Neural progenitor cell (in vitro differentiated cells): ENCODE results near the gene MT1B. TPM values are rescaled to one million over a fixed set of nuclear protein-coding genes. Genes with fewer than 3 reads are reported as not detected.
"Not testable (repeated sequence)": the region's sequence is repeated elsewhere in the genome, so short reads cannot be mapped to it uniquely, and the experiment has no call there.

Experiments used
- DNase-seq: peaks from one replicate; pipeline ENCODE4 v3.0.0-alpha.2; 2016; ENCODE audit warnings: low spot score
- H2AFZ ChIP-seq: fragments of 200-600 bp; sonication (generic); replicated peaks from 2 replicates; pipeline ENCODE4 v1.6.1; 2016; ENCODE audit warnings: antibody characterized with exemption
- H3F3A ChIP-seq: fragments of 200-600 bp; sonication (generic); 2 replicates; pipeline ENCODE4 v1.6.1; 2016; ENCODE audit warnings: antibody characterized with exemption, low read depth
- H3K27ac ChIP-seq: fragments of 200-600 bp; sonication (generic); 2 replicates; pipeline ENCODE4 v1.5.1; 2016; ENCODE audit warnings: mild to moderate bottlenecking
- H3K27me3 ChIP-seq: fragments of 200-600 bp; sonication (generic); 2 replicates; pipeline ENCODE4 v1.6.1; 2016; ENCODE audit warnings: mild to moderate bottlenecking, moderate library complexity
- H3K36me3 ChIP-seq: fragments of 200-600 bp; sonication (generic); 2 replicates; pipeline ENCODE4 v1.5.1; 2016
- H3K4me1 ChIP-seq: fragments of 200-600 bp; sonication (generic); 2 replicates; pipeline ENCODE4 v1.6.1; 2016; ENCODE audit warnings: mixed run types
- H3K4me2 ChIP-seq: fragments of 200-600 bp; sonication (generic); 2 replicates; pipeline ENCODE4 v1.6.1; 2016
- H3K4me3 ChIP-seq: fragments of 200-600 bp; sonication (generic); 2 replicates; pipeline ENCODE4 v1.5.1; 2016
- H3K79me2 ChIP-seq: fragments of 200-600 bp; sonication (generic); 2 replicates; pipeline ENCODE4 v1.6.1; 2016; ENCODE audit warnings: low read depth
- H3K9ac ChIP-seq: fragments of 200-600 bp; sonication (generic); 2 replicates; pipeline ENCODE4 v1.6.1; 2016
- H3K9me3 ChIP-seq: fragments of 200-600 bp; sonication (generic); 2 replicates; pipeline ENCODE4 v1.5.1; 2016; ENCODE audit warnings: low read depth
- H4K20me1 ChIP-seq: fragments of 200-600 bp; sonication (generic); 2 replicates; pipeline ENCODE4 v1.6.1; 2016; ENCODE audit warnings: low read depth
- H3K27ac Mint-ChIP-seq: 3 replicates; pipeline ENCODE4 v1.8.0; 2021; ENCODE audit warnings: mixed read lengths
- H3K27me3 Mint-ChIP-seq: 2 replicates; pipeline ENCODE4 v1.8.0; 2022; ENCODE audit warnings: low read depth, mild to moderate bottlenecking, inconsistent platforms, moderate library complexity, mixed read lengths; ENCODE audit not compliant: insufficient read depth
- H3K36me3 Mint-ChIP-seq: 3 replicates; pipeline ENCODE4 v1.8.0; 2021; ENCODE audit warnings: mixed read lengths
- H3K4me1 Mint-ChIP-seq: 3 replicates; pipeline ENCODE4 v1.8.0; 2021; ENCODE audit warnings: mixed read lengths
- H3K4me3 Mint-ChIP-seq: 3 replicates; pipeline ENCODE4 v1.8.0; 2021; ENCODE audit warnings: mild to moderate bottlenecking, moderate library complexity, mixed read lengths
- H3K9me3 Mint-ChIP-seq: 3 replicates; pipeline ENCODE4 v1.8.0; 2020; ENCODE audit warnings: mixed read lengths
- CTCF ChIP-seq: fragments of 200-600 bp; sonication (generic); IDR thresholded peaks from 2 replicates; pipeline ENCODE4 v1.5.1; 2017; ENCODE audit warnings: antibody characterized with exemption, mild to moderate bottlenecking
- EZH2 ChIP-seq: fragments of 200-600 bp; sonication (generic); IDR thresholded peaks from 2 replicates; pipeline ENCODE4 v1.6.1; 2017; ENCODE audit warnings: antibody characterized with exemption, mild to moderate bottlenecking, moderate library complexity
- EZH2phosphoT487 ChIP-seq: fragments of 200-600 bp; sonication (generic); IDR thresholded peaks from 2 replicates; pipeline ENCODE4 v1.6.1; 2017; ENCODE audit warnings: antibody characterized with exemption
- total RNA-seq: library from RNA; depleted of rRNA; stranded (reverse); fragments of >200 nt; gene quantifications from 2 replicates; pipeline ENCODE4 v1.2.3, GENCODE V29; 2015; ENCODE audit warnings: low replicate concordance

MT1B gene
- total RNA-seq, 1 donor from 2014 or later = not detected

GRCh38 chr16:56658327-56658875 is 6.7 kb downstream of the MT1B start:
- H3K4me3 ChIP-seq = peak overlapping the region; percentile 56
- no peaks in the 10 kb centered on the region for H3K9me3 ChIP-seq
- Mint-ChIP-seq H3K4me1 (peaks cover 13% of the 10 kb centered on the region), H3K36me3 (no peaks in the 10 kb centered on the region), H3K27me3 (peaks cover 55% of the 10 kb centered on the region), H3K4me3 (peak overlapping the region; percentile 88), H3K9me3 (no peaks in the 10 kb centered on the region), H3K27ac (no peak overlapping the region)
- no peak overlapping the region for H3K9ac ChIP-seq
- peak overlapping the region; percentile 74 for H2AFZ ChIP-seq
- DNase-seq = no peak
- H3K27me3 ChIP-seq = peaks cover 97% of the 10 kb centered on the region
- H3K4me2 ChIP-seq = peak overlapping the region; percentile 86
- peaks cover 13% of the 10 kb centered on the region for H3F3A ChIP-seq
- H3K4me1 ChIP-seq = peaks cover 10% of the 10 kb centered on the region
- peaks cover 12% of the 10 kb centered on the region for H4K20me1 ChIP-seq
- H3K79me2 ChIP-seq = no peaks in the 10 kb centered on the region
- no peak overlapping the region for H3K27ac ChIP-seq
- TF ChIP-seq CTCF (no peak), EZH2 (no peak), EZH2phosphoT487 (no peak)
- no peaks in the 10 kb centered on the region for H3K36me3 ChIP-seq

DNA sequence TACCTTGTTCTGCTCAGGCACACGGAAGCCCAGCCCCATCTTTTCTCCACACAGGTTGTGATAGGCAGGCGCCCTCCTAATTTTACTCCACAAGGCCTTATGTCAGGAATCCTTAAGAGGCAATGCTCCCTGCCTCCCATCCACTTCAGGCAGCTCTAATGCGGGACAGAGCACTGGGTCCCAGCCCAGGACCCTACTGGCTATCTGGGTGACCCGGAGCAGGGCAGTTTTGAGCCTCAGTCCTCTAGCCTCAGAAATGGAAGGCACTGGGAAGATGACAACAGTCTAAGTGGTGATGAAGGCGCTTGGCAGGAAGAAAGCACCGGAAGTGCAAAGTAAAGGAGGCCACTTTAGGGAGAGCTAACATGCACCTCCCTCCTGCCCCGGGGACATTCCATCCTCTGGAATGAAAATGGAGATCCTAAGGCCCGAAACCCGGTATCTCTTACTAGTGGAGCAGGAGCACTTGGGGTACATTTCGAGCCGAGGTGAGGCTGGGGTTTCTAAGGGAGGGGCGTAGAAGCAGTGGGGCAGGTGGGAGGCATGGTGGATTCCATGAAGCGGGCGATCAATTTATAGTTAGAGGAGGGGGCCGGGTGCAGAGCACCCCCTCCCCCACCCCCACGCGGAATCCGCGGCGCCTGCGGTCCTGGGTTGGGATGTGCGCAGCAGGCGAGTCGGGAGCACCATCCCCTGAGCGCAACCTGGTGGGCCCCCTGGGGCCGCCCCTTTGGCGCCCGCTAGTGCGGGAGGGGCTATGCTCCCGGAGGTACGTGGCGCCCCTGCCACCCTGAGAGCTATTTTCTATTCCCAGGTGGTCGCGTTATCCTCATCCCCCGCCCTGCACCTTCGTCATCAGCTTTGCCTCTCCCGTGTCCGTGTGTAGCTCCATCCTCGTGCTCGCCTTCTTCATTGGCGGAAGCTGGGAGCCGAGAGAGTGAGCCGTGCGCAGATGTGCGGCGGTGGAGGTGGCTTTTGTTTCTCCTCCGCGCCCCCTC is 11.0 kb downstream of the MT1B start:
- H3K9me3 ChIP-seq = no peaks in the 10 kb centered on the region
- Mint-ChIP-seq H3K36me3 (no peaks in the 10 kb centered on the region), H3K4me3 (peak overlapping the region; percentile 53), H3K27ac (no peak overlapping the region), H3K4me1 (peaks cover 11% of the 10 kb centered on the region), H3K27me3 (peaks cover 88% of the 10 kb centered on the region), H3K9me3 (peaks cover 2% of the 10 kb centered on the region)
- no peaks in the 10 kb centered on the region for H3K79me2 ChIP-seq
- no peak overlapping the region for H3K9ac ChIP-seq
- no peak for DNase-seq
- H2AFZ ChIP-seq = no peak overlapping the region
- no peak overlapping the region for H3K27ac ChIP-seq
- H3K4me2 ChIP-seq = peak overlapping the region; percentile 89
- TF ChIP-seq CTCF (no peak), EZH2phosphoT487 (peak; percentile 91), EZH2 (peak; percentile 88)
- peaks cover 7% of the 10 kb centered on the region for H3F3A ChIP-seq
- no peaks in the 10 kb centered on the region for H3K36me3 ChIP-seq
- peaks cover 18% of the 10 kb centered on the region for H4K20me1 ChIP-seq
- peaks cover 100% of the 10 kb centered on the region for H3K27me3 ChIP-seq
- peak overlapping the region; percentile 34 for H3K4me3 ChIP-seq
- peaks cover 10% of the 10 kb centered on the region for H3K4me1 ChIP-seq

- Histone ChIP-seq H4K20me1 (peaks cover 28% of the 10 kb centered on the region), H3K4me3 (no peak overlapping the region), H3K27me3 (peaks cover 100% of the 10 kb centered on the region), H3K4me2 (no peak overlapping the region), H3K27ac (no peak overlapping the region), H3K36me3 (no peaks in the 10 kb centered on the region), H2AFZ (no peak overlapping the region), H3K4me1 (peaks cover 8% of the 10 kb centered on the region), H3K79me2 (no peaks in the 10 kb centered on the region), H3K9ac (no peak overlapping the region), H3F3A (no peaks in the 10 kb centered on the region), H3K9me3 (no peaks in the 10 kb centered on the region)
- DNase-seq = no peak
- Mint-ChIP-seq H3K36me3 (no peaks in the 10 kb centered on the region), H3K27me3 (peaks cover 87% of the 10 kb centered on the region), H3K9me3 (peaks cover 2% of the 10 kb centered on the region), H3K27ac (no peak overlapping the region), H3K4me1 (peaks cover 7% of the 10 kb centered on the region), H3K4me3 (no peak overlapping the region)
- TF ChIP-seq CTCF = no peak
- no peak for TF ChIP-seq EZH2phosphoT487
- no peak for TF ChIP-seq EZH2
Measured at GRCh38 chr16:56664506-56664905, 12.8 kb downstream of the MT1B start.

DNA sequence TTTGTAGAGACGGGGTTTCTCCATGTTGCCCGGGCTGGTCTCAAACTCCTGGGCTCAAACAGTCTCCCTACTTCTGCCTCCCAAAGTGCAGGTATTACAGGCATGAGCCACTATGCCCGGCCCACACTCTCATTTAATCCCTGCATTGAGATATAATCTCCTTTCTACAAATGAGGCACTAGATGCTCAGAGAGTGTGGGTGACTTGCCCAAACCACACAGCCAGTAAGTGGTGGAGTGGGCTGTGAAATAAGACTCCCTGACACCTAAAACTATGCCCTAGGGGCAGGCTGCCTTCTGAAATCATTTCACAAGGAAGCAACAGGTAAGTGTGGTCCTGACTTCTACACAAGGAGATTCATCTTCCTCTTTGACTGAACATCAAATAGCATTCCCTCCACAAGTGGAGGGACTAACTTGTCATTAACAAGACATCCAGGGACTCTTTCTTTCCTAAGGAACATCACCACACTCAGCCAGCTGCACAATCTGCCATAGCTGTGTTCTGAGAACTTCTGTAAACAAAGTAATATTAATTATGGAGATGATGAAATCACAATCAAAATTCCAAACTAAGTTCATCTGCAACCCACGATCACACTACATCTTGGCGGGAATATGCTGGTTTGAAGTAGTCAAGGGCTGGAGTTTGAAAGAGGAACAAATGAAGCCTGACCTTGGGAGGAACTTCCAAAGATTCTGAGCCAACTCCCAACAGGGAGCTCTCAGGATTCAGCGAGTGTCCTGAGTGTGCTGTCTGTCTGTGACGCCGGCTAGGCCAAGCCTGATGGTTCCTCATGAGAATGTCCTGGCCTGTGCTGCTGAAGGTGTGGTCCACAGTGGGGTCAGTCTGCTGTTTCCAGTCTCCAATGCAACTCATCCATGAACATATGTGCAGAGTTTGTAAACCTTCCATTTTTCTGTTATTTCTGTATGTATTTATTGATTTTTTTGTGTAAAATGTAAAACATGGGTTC is 13.9 kb downstream of the MT1B start:
- H3K27me3 Mint-ChIP-seq = peaks cover 84% of the 10 kb centered on the region
- H3K9me3 ChIP-seq, H3K27ac Mint-ChIP-seq, H3K4me3 Mint-ChIP-seq, H3K36me3 ChIP-seq, H3K4me1 Mint-ChIP-seq, H3K79me2 ChIP-seq, H3K9ac ChIP-seq, H3K36me3 Mint-ChIP-seq, H3K9me3 Mint-ChIP-seq, H3F3A ChIP-seq, H3K27ac ChIP-seq, H3K4me3 ChIP-seq, H3K4me2 ChIP-seq, H2AFZ ChIP-seq, DNase-seq: not testable (repeated sequence)
- Histone ChIP-seq H4K20me1 (peaks cover 35% of the 10 kb centered on the region), H3K4me1 (peaks cover 11% of the 10 kb centered on the region), H3K27me3 (peaks cover 100% of the 10 kb centered on the region)
